SK-N-MC (cell line): ENCODE data around the gene ATP1B4.

ENCODE experiments used
- EZH2 ChIP-seq: fragments of 200-600 bp; sonication (generic); IDR thresholded peaks from one replicate; pipeline ENCODE4 v1.6.1; 2017; ENCODE audit warnings: antibody characterized with exemption
- POLR2AphosphoS5 ChIP-seq: IDR thresholded peaks from 2 replicates; pipeline ENCODE4 v1.6.1; 2012; ENCODE audit warnings: mild to moderate bottlenecking, low read depth, low read length, borderline replicate concordance

GRCh38 chrX:120332394-120332793, 29.5 kb upstream of the ATP1B4 start:
- TF ChIP-seq POLR2AphosphoS5 (no peak), EZH2 (no peak)
